Osteocyte (in vitro differentiated cells): ENCODE data around the gene NCAM1. TPM values are rescaled to one million over a fixed set of nuclear protein-coding genes. Genes with fewer than 3 reads are reported as not detected.
A peak's percentile ranks its signal among the peaks of the same experiment; 100 is the strongest.

Experiments used
- DNase-seq: peaks from one replicate; pipeline ENCODE4 v3.0.0; 2021; ENCODE audit warnings: mixed read lengths; ENCODE audit not compliant: unreplicated experiment; ENCODE audit errors: extremely low spot score
- H3K27ac Mint-ChIP-seq: one replicate; pipeline ENCODE4 v1.8.0; 2021; ENCODE audit warnings: mild to moderate bottlenecking, mixed read lengths; ENCODE audit not compliant: unreplicated experiment
- H3K27me3 Mint-ChIP-seq: one replicate; pipeline ENCODE4 v1.8.0; 2021; ENCODE audit warnings: mixed read lengths; ENCODE audit not compliant: unreplicated experiment
- H3K36me3 Mint-ChIP-seq: one replicate; pipeline ENCODE4 v1.8.0; 2021; ENCODE audit warnings: mixed read lengths; ENCODE audit not compliant: unreplicated experiment
- H3K4me1 Mint-ChIP-seq: one replicate; pipeline ENCODE4 v1.8.0; 2021; ENCODE audit warnings: mixed read lengths; ENCODE audit not compliant: unreplicated experiment
- H3K4me3 Mint-ChIP-seq: one replicate; pipeline ENCODE4 v1.8.0; 2021; ENCODE audit warnings: mild to moderate bottlenecking, moderate library complexity, mixed read lengths; ENCODE audit not compliant: unreplicated experiment
- H3K9me3 Mint-ChIP-seq: one replicate; pipeline ENCODE4 v1.8.0; 2021; ENCODE audit warnings: mixed read lengths; ENCODE audit not compliant: unreplicated experiment
- CTCF ChIP-seq: fragments of 200-600 bp; sonication (generic); IDR thresholded peaks from 2 replicates; pipeline ENCODE4 v1.5.0; 2021; ENCODE audit warnings: antibody characterized with exemption, mild to moderate bottlenecking, moderate library complexity
- total RNA-seq: library from RNA; stranded (reverse); gene quantifications from 2 replicates; pipeline ENCODE4 v1.2.1, GENCODE V29; 2021

Gene NCAM1
- total RNA-seq, 1 donor from 2014 or later, result 2.2 TPM

GRCh38 chr11:113111156-113111555, 149.9 kb downstream of the NCAM1 start:
- Mint-ChIP-seq H3K27me3 (no peaks in the 10 kb centered on the region), H3K4me1 (peaks cover 10% of the 10 kb centered on the region), H3K36me3 (no peaks in the 10 kb centered on the region), H3K9me3 (no peaks in the 10 kb centered on the region), H3K27ac (no peak overlapping the region), H3K4me3 (no peak overlapping the region)
- DNase-seq, result no peak
- TF ChIP-seq CTCF, result no peak

- no peak for DNase-seq
- H3K4me3 Mint-ChIP-seq, result no peak overlapping the region
- no peaks in the 10 kb centered on the region for H3K9me3 Mint-ChIP-seq
- TF ChIP-seq CTCF, result no peak
- peaks cover 1% of the 10 kb centered on the region for H3K27me3 Mint-ChIP-seq
- H3K4me1 Mint-ChIP-seq, result peaks cover 2% of the 10 kb centered on the region
- no peak overlapping the region for H3K27ac Mint-ChIP-seq
- no peaks in the 10 kb centered on the region for H3K36me3 Mint-ChIP-seq
These were observed 151.1 kb downstream of the NCAM1 start for GRCh38 chr11:113112307-113112706.

- H3K4me1 Mint-ChIP-seq, result peaks cover 2% of the 10 kb centered on the region
- TF ChIP-seq CTCF, result peak; percentile 78
- no peaks in the 10 kb centered on the region for H3K36me3 Mint-ChIP-seq
- H3K4me3 Mint-ChIP-seq, result no peak overlapping the region
- H3K27ac Mint-ChIP-seq, result no peak overlapping the region
- peaks cover 2% of the 10 kb centered on the region for H3K27me3 Mint-ChIP-seq
- no peak for DNase-seq
- no peaks in the 10 kb centered on the region for H3K9me3 Mint-ChIP-seq
These were observed 152.8 kb downstream of the NCAM1 start for GRCh38 chr11:113113801-113114704.

- H3K4me1 Mint-ChIP-seq, result peaks cover 2% of the 10 kb centered on the region
- no peak for DNase-seq
- TF ChIP-seq CTCF, result no peak
- H3K9me3 Mint-ChIP-seq, result no peaks in the 10 kb centered on the region
- H3K36me3 Mint-ChIP-seq, result no peaks in the 10 kb centered on the region
- H3K27me3 Mint-ChIP-seq, result peaks cover 2% of the 10 kb centered on the region
- no peak overlapping the region for H3K27ac Mint-ChIP-seq
- no peak overlapping the region for H3K4me3 Mint-ChIP-seq
These were observed 153.4 kb downstream of the NCAM1 start for GRCh38 chr11:113114705-113115027.

- Mint-ChIP-seq H3K9me3 (no peaks in the 10 kb centered on the region), H3K4me3 (no peak overlapping the region), H3K4me1 (peaks cover 2% of the 10 kb centered on the region), H3K36me3 (no peaks in the 10 kb centered on the region), H3K27ac (no peak overlapping the region), H3K27me3 (peaks cover 2% of the 10 kb centered on the region)
- DNase-seq, result no peak
- no peak for TF ChIP-seq CTCF
These were observed 156.9 kb downstream of the NCAM1 start for GRCh38 chr11:113118104-113118503.
